ENCODE measurements around the gene C5orf63. TPM values are rescaled to one million over a fixed set of nuclear protein-coding genes. Genes with fewer than 3 reads are reported as not detected.

Gene C5orf63
- total RNA-seq, 3 donors from 2014 or later (not counting 1 experiment from before 2014, with no cell fraction given) = 10.4 to 18.8 (median 11.7) TPM

DNA sequence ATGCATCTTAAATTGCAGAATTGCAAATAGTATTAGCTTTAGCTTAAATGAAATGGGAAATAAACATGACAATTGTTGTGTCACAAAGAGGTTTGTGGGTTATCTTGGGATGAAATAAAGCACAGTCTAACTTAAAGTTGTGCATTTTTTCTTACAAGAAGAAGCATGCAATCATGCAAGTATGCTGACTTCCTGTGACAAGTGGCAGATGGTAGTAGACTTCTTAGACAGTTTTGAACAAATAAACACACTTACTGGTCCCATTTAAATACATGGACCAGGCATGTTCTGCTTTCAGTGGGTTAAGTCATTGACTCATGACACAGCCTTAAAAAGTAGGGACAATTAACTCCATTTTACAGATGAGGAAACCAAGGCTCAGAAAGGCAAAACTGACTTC lies 15.9 kb upstream of the C5orf63 start:
- Mint-ChIP-seq H3K27me3 (ENCODE audit: low read depth in 2 of 2) (peaks cover 0 to 8% of the 10 kb centered on the region in 2 donors), H3K9me3 (no peaks in the 10 kb centered on the region), H3K4me3 (no peak overlapping the region), H3K36me3 (no peaks in the 10 kb centered on the region), H3K27ac (no peak overlapping the region), H3K4me1 (no peaks in the 10 kb centered on the region)
- no peaks in the 10 kb centered on the region for H3K27me3 ChIP-seq (ENCODE audit: control insufficient read depth, insufficient read depth, low read length)
- H3K36me3 ChIP-seq (ENCODE audit: control insufficient read depth, insufficient read depth, low read length) = no peaks in the 10 kb centered on the region
- no peaks in the 10 kb centered on the region for H3K4me1 ChIP-seq (ENCODE audit: control insufficient read depth, insufficient read depth, low read length)
- TF ChIP-seq, protein P1, sequence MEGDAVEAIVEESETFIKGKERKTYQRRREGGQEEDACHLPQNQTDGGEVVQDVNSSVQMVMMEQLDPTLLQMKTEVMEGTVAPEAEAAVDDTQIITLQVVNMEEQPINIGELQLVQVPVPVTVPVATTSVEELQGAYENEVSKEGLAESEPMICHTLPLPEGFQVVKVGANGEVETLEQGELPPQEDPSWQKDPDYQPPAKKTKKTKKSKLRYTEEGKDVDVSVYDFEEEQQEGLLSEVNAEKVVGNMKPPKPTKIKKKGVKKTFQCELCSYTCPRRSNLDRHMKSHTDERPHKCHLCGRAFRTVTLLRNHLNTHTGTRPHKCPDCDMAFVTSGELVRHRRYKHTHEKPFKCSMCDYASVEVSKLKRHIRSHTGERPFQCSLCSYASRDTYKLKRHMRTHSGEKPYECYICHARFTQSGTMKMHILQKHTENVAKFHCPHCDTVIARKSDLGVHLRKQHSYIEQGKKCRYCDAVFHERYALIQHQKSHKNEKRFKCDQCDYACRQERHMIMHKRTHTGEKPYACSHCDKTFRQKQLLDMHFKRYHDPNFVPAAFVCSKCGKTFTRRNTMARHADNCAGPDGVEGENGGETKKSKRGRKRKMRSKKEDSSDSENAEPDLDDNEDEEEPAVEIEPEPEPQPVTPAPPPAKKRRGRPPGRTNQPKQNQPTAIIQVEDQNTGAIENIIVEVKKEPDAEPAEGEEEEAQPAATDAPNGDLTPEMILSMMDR (IDR thresholded peaks at IDR 0.05) = no peak
- no peak overlapping the region for H3K27ac ChIP-seq (ENCODE audit: low read length)
- H3K4me3 ChIP-seq (ENCODE audit: low read length) = no peak overlapping the region
- intact Hi-C loops (cut with micrococcal nuclease) = no loop called here
- DNase-seq (no peak), ATAC-seq (no peak)
- H3K9me3 ChIP-seq (ENCODE audit: control insufficient read depth, insufficient read depth, low read length) = no peaks in the 10 kb centered on the region

DNA sequence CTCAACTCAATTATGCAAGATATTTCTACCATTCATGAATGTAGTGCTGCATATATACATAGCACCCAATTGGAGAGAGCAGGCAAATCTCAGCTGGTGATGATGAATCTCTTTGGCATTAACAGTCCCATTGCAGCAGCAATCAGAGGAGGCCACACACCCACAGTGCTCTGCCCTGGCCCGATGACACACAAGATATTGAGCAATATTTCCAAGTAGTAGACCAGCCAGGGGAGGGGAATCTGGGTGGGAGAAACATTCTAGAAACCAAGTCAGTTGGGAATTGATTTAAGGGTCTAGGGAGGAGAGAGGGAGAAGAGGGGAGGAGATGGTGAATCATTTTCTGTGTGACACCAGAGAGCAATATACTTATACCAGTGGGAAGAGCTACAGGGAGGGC lies 14.9 kb upstream of the C5orf63 start:
- H3K27me3 Mint-ChIP-seq (ENCODE audit: low read depth in 2 of 2) = peaks cover 0 to 8% of the 10 kb centered on the region in 2 donors
- no peaks in the 10 kb centered on the region for H3K9me3 Mint-ChIP-seq
- no peak overlapping the region for H3K27ac Mint-ChIP-seq
- Histone ChIP-seq H3K4me3 (ENCODE audit: low read length) (no peak overlapping the region), H3K4me1 (ENCODE audit: control insufficient read depth, insufficient read depth, low read length) (no peaks in the 10 kb centered on the region), H3K36me3 (ENCODE audit: control insufficient read depth, insufficient read depth, low read length) (no peaks in the 10 kb centered on the region), H3K27me3 (ENCODE audit: control insufficient read depth, insufficient read depth, low read length) (no peaks in the 10 kb centered on the region), H3K27ac (ENCODE audit: low read length) (no peak overlapping the region), H3K9me3 (ENCODE audit: control insufficient read depth, insufficient read depth, low read length) (no peaks in the 10 kb centered on the region)
- intact Hi-C loops (cut with micrococcal nuclease) = no loop called here
- H3K4me3 Mint-ChIP-seq = no peak overlapping the region
- no peaks in the 10 kb centered on the region for H3K36me3 Mint-ChIP-seq
- ATAC-seq (no peak), DNase-seq (no peak)
- TF ChIP-seq, protein P1 (IDR thresholded peaks at IDR 0.05) = no peak
- 94% methylated on average over 1 of the region's 1 CpG for WGBS (ENCODE audit: insufficient coverage)
- H3K4me1 Mint-ChIP-seq = no peaks in the 10 kb centered on the region

DNA sequence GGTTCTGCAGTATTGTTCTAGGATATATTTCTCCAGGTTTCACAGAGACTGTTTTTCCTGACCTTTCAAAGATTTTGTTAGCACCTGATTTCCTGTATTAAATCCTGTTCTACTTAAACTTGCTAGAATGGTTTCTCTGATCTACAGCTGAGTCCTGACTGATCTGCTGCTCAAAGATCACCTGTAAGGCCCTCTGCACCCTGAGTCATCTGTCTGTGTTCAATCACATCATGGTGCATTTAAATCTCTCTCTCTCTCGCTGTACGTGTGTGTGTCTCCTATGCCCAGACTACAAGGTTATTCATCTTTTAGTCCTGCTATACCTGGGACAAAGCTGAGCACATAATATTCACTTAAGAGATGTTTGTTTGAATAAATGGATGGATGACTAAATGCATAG lies 13.3 kb upstream of the C5orf63 start:
- 100% methylated on average over 2 of the region's 2 CpGs for WGBS (ENCODE audit: insufficient coverage)
- no peak overlapping the region for H3K4me3 Mint-ChIP-seq
- H3K9me3 Mint-ChIP-seq = no peaks in the 10 kb centered on the region
- no peak for ATAC-seq
- H3K4me1 ChIP-seq (ENCODE audit: control insufficient read depth, insufficient read depth, low read length) = no peaks in the 10 kb centered on the region
- H3K36me3 ChIP-seq (ENCODE audit: control insufficient read depth, insufficient read depth, low read length) = no peaks in the 10 kb centered on the region
- TF ChIP-seq, protein P1 (IDR thresholded peaks at IDR 0.05) = no peak
- intact Hi-C loops (cut with micrococcal nuclease) = no loop called here
- no peak overlapping the region for H3K27ac ChIP-seq (ENCODE audit: low read length)
- H3K9me3 ChIP-seq (ENCODE audit: control insufficient read depth, insufficient read depth, low read length) = no peaks in the 10 kb centered on the region
- no peaks in the 10 kb centered on the region for H3K36me3 Mint-ChIP-seq
- peaks cover 0 to 8% of the 10 kb centered on the region in 2 donors for H3K27me3 Mint-ChIP-seq (ENCODE audit: low read depth in 2 of 2)
- H3K4me1 Mint-ChIP-seq = no peaks in the 10 kb centered on the region
- DNase-seq = no peak
- H3K27me3 ChIP-seq (ENCODE audit: control insufficient read depth, insufficient read depth, low read length) = no peaks in the 10 kb centered on the region
- no peak overlapping the region for H3K4me3 ChIP-seq (ENCODE audit: low read length)
- no peak overlapping the region for H3K27ac Mint-ChIP-seq

DNA sequence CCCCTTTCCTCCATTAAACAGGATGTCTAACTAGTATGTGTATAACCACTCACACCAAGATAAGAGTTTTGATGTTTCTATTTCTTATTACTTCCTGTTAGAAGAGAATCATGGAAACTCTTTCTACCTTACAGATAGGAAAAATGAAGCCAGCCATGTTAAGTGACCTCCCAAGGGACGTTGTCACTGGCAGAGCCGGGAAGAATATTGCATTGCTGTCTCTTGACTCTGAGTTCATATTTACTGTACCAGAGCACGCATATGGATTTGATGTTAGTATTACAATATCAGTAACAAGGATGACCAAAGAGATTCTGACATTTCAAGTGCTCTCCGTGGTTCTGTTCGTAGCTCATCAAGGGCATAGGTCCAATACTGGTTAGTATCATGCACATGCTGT lies 12.5 kb upstream of the C5orf63 start:
- Histone ChIP-seq H3K4me1 (ENCODE audit: control insufficient read depth, insufficient read depth, low read length) (no peaks in the 10 kb centered on the region), H3K9me3 (ENCODE audit: control insufficient read depth, insufficient read depth, low read length) (no peaks in the 10 kb centered on the region), H3K27ac (ENCODE audit: low read length) (no peak overlapping the region), H3K27me3 (ENCODE audit: control insufficient read depth, insufficient read depth, low read length) (no peaks in the 10 kb centered on the region), H3K36me3 (ENCODE audit: control insufficient read depth, insufficient read depth, low read length) (no peaks in the 10 kb centered on the region), H3K4me3 (ENCODE audit: low read length) (no peak overlapping the region)
- Mint-ChIP-seq H3K4me3 (no peak overlapping the region), H3K27ac (no peak overlapping the region), H3K36me3 (no peaks in the 10 kb centered on the region), H3K4me1 (no peaks in the 10 kb centered on the region), H3K9me3 (no peaks in the 10 kb centered on the region), H3K27me3 (ENCODE audit: low read depth in 2 of 2) (peaks cover 2 to 8% of the 10 kb centered on the region in 2 donors)
- no peak for DNase-seq
- TF ChIP-seq, protein P1 (IDR thresholded peaks at IDR 0.05) = no peak
- ATAC-seq = no peak
- 94% methylated on average over 5 of the region's 5 CpGs for WGBS (ENCODE audit: insufficient coverage)
- intact Hi-C loops (cut with micrococcal nuclease) = no loop called here
